OCI-LY1 (cell line): ENCODE measurements around the gene TRAF3IP1.

ENCODE experiments used
- CTCF ChIP-seq: fragments of 200-600 bp; sonication (generic), shearing (Covaris generic); IDR thresholded peaks from 2 replicates; pipeline ENCODE4 v1.5.1; 2017; ENCODE audit warnings: mild to moderate bottlenecking, antibody characterized with exemption, low read length, moderate library complexity, mixed read lengths
- EZH2 ChIP-seq: fragments of 200-600 bp; sonication (generic), shearing (Covaris generic); IDR thresholded peaks from 2 replicates; pipeline ENCODE4 v1.8.0; 2017; ENCODE audit warnings: borderline replicate concordance, mixed run types, mild to moderate bottlenecking, antibody characterized with exemption, low read length, moderate library complexity, mixed read lengths

GRCh38 chr2:238433941-238434845 is 113.9 kb downstream of the TRAF3IP1 start:
- TF ChIP-seq CTCF (no peak), EZH2 (no peak)
